ENCODE data around the gene ACBD4. TPM values are rescaled to one million over a fixed set of nuclear protein-coding genes. Genes with fewer than 3 reads are reported as not detected.

ACBD4 gene
- total RNA-seq, 4 donors from 2014 or later: 6.2 to 37.7 (median 10.9) TPM

Other genes with a start within 250 kb of the ACBD4 start
- 100 to 1,000 TPM in 2 of 4 donors, 10 to 100 TPM in 2; 46.6 to 114 (median 94.7) TPM for gene EFTUD2, start 236.2 kb upstream of the ACBD4 start, total RNA-seq
- gene GFAP, start 220.2 kb upstream of the ACBD4 start, total RNA-seq: 1 to 10 TPM in 1 of 4 donors, under 1 TPM in 1, not detected in 2; 0.72 to 5.9 TPM
- 1 to 10 TPM; 2.0 to 4.0 (median 2.8) TPM for gene KIF18B, start 187.9 kb upstream of the ACBD4 start, total RNA-seq
- not detected for gene C1QL1, start 167.4 kb upstream of the ACBD4 start, total RNA-seq
- gene DCAKD, start 84.1 kb upstream of the ACBD4 start, total RNA-seq: 10 to 100 TPM; 49.1 to 68.5 (median 60.9) TPM
- gene NMT1, start 74.4 kb upstream of the ACBD4 start, total RNA-seq: 10 to 100 TPM; 53.2 to 73.3 (median 65.9) TPM
- 10 to 100 TPM; 44.7 to 87.1 (median 58.3) TPM for gene PLCD3, start 3.2 kb upstream of the ACBD4 start, total RNA-seq
- 10 to 100 TPM; 23.1 to 35.6 (median 27.8) TPM for gene HEXIM1, start 12.8 kb downstream of the ACBD4 start, total RNA-seq
- 10 to 100 TPM in 1 of 4 donors, 1 to 10 TPM in 3; 2.2 to 10.4 (median 4.4) TPM for gene HEXIM2, start 26.2 kb downstream of the ACBD4 start, total RNA-seq
- 10 to 100 TPM in 1 of 4 donors, 1 to 10 TPM in 3; 5.9 to 14.6 (median 8.0) TPM for gene FMNL1, start 86.2 kb downstream of the ACBD4 start, total RNA-seq
- not detected for gene SPATA32, start 126.4 kb downstream of the ACBD4 start, total RNA-seq
- gene MAP3K14, start 181.3 kb downstream of the ACBD4 start, total RNA-seq: 10 to 100 TPM in 3 of 4 donors, 1 to 10 TPM in 1; 9.6 to 14.4 (median 11.9) TPM

Data from suprapubic skin (tissue), 4 donors.